Measurements from ENCODE around the gene C11orf54. TPM values are rescaled to one million over a fixed set of nuclear protein-coding genes. Genes with fewer than 3 reads are reported as not detected.

The C11orf54 gene
- total RNA-seq (100 to 1,000 TPM in 1 of 2 donors, 10 to 100 TPM in 1; 79.8 to 154 TPM), polyA plus RNA-seq (100 to 1,000 TPM in 1 of 2 donors, 10 to 100 TPM in 1; 60.8 to 148 TPM)

DNA sequence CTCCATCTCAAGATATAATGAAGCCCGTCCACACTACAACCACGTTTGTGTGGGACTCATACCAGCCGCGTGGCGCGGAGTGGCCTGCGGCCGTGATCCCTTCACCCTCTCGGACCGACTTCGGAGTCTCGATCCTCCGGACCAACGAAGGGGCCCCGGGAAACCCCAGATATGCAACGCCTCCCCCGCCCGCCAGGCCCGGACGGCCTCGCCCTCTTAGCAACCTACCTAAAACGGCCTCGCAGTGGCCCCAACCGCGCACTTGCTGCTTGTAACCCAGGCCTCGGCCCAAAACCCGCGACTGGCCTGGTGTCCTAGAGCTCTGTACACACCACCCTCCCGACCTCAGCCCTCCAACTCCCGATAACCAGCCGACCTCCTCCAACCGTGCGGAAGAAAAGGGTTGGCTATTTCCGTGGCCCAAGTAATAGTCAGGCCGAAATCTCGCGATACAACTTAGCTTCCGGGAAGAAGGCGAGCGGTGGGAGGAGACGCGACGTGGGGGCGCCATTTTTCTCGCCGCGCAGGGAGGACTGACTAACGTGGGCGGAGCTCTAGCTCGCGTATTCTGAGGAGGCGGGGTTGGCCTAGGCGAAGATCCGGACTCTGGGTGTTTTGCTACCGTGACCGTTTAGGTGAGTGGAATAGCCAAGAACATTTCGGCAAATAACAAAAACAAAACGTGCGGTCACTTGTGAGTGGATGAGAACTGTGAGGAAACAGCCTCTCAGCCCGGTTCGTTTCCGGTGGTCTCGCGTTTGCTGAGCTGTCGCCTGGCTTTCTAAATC lies at the start of gene C11orf54, which contains the start of gene TAF1D:
Gene C11orf54 (plus strand): TSS at position 579 of the 788 bp plus-strand sequence. CDS start 5,722 bp downstream, outside the sequence.
Gene TAF1D (minus strand): TSS at position 402 of the 788 bp plus-strand sequence. CDS start 2,191 bp downstream, outside the sequence.
- WGBS = under 1% methylated on average over 65 of the region's 65 CpGs
- no peaks in the 10 kb centered on the region for H3K27me3 ChIP-seq (ENCODE audit: control insufficient read depth in 4 of 4, insufficient read depth in 4 of 4, low read length in 3 of 4)
- peaks cover 0 to 24% (median 24%) of the 10 kb centered on the region in 4 donors for H3K36me3 ChIP-seq (ENCODE audit: control insufficient read depth in 4 of 4, insufficient read depth in 3 of 4, low read depth in 1 of 4, low read length in 3 of 4)
- H3K4me1 ChIP-seq (ENCODE audit: control insufficient read depth in 4 of 4, insufficient read depth in 4 of 4, low read length in 3 of 4) = peaks cover 1 to 42% (median 31%) of the 10 kb centered on the region in 4 donors
- TF ChIP-seq RAD21 (IDR thresholded peaks at IDR 0.05) = peak; percentile 20 to 21
- TF ChIP-seq, protein P1, sequence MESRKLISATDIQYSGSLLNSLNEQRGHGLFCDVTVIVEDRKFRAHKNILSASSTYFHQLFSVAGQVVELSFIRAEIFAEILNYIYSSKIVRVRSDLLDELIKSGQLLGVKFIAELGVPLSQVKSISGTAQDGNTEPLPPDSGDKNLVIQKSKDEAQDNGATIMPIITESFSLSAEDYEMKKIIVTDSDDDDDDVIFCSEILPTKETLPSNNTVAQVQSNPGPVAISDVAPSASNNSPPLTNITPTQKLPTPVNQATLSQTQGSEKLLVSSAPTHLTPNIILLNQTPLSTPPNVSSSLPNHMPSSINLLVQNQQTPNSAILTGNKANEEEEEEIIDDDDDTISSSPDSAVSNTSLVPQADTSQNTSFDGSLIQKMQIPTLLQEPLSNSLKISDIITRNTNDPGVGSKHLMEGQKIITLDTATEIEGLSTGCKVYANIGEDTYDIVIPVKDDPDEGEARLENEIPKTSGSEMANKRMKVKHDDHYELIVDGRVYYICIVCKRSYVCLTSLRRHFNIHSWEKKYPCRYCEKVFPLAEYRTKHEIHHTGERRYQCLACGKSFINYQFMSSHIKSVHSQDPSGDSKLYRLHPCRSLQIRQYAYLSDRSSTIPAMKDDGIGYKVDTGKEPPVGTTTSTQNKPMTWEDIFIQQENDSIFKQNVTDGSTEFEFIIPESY (IDR thresholded peaks at IDR 0.05) = peak; percentile 99
- TF ChIP-seq, protein P2, sequence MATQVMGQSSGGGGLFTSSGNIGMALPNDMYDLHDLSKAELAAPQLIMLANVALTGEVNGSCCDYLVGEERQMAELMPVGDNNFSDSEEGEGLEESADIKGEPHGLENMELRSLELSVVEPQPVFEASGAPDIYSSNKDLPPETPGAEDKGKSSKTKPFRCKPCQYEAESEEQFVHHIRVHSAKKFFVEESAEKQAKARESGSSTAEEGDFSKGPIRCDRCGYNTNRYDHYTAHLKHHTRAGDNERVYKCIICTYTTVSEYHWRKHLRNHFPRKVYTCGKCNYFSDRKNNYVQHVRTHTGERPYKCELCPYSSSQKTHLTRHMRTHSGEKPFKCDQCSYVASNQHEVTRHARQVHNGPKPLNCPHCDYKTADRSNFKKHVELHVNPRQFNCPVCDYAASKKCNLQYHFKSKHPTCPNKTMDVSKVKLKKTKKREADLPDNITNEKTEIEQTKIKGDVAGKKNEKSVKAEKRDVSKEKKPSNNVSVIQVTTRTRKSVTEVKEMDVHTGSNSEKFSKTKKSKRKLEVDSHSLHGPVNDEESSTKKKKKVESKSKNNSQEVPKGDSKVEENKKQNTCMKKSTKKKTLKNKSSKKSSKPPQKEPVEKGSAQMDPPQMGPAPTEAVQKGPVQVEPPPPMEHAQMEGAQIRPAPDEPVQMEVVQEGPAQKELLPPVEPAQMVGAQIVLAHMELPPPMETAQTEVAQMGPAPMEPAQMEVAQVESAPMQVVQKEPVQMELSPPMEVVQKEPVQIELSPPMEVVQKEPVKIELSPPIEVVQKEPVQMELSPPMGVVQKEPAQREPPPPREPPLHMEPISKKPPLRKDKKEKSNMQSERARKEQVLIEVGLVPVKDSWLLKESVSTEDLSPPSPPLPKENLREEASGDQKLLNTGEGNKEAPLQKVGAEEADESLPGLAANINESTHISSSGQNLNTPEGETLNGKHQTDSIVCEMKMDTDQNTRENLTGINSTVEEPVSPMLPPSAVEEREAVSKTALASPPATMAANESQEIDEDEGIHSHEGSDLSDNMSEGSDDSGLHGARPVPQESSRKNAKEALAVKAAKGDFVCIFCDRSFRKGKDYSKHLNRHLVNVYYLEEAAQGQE (IDR thresholded peaks at IDR 0.05) = peak; percentile 96
- TF ChIP-seq, protein P3, sequence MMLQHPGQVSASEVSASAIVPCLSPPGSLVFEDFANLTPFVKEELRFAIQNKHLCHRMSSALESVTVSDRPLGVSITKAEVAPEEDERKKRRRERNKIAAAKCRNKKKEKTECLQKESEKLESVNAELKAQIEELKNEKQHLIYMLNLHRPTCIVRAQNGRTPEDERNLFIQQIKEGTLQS (IDR thresholded peaks at IDR 0.05) = no peak
- no peak for TF ChIP-seq JUND (IDR thresholded peaks at IDR 0.05)
- TF ChIP-seq, protein P4, sequence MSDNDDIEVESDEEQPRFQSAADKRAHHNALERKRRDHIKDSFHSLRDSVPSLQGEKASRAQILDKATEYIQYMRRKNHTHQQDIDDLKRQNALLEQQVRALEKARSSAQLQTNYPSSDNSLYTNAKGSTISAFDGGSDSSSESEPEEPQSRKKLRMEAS (IDR thresholded peaks at IDR 0.05) = no peak
- no peak for TF ChIP-seq HNF4G (IDR thresholded peaks at IDR 0.05)
- no peak for TF ChIP-seq FOXA1 (IDR thresholded peaks at IDR 0.05)
- peak in 1 of 2 donors; percentile 2 for TF ChIP-seq RXRA (IDR thresholded peaks at IDR 0.05)
- TF ChIP-seq SP1 (IDR thresholded peaks at IDR 0.05) = peak; percentile 60
- TF ChIP-seq NR2F2 (IDR thresholded peaks at IDR 0.05) = peak; percentile 33
- TF ChIP-seq FOXA2 (IDR thresholded peaks at IDR 0.05) = no peak
- peak; percentile 35 to 87 for TF ChIP-seq GABPA (IDR thresholded peaks at IDR 0.05 in 1 of 2, conservative IDR thresholded peaks at IDR 0.05 in 1 of 2)
- TF ChIP-seq, protein P5, sequence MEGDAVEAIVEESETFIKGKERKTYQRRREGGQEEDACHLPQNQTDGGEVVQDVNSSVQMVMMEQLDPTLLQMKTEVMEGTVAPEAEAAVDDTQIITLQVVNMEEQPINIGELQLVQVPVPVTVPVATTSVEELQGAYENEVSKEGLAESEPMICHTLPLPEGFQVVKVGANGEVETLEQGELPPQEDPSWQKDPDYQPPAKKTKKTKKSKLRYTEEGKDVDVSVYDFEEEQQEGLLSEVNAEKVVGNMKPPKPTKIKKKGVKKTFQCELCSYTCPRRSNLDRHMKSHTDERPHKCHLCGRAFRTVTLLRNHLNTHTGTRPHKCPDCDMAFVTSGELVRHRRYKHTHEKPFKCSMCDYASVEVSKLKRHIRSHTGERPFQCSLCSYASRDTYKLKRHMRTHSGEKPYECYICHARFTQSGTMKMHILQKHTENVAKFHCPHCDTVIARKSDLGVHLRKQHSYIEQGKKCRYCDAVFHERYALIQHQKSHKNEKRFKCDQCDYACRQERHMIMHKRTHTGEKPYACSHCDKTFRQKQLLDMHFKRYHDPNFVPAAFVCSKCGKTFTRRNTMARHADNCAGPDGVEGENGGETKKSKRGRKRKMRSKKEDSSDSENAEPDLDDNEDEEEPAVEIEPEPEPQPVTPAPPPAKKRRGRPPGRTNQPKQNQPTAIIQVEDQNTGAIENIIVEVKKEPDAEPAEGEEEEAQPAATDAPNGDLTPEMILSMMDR (IDR thresholded peaks at IDR 0.05; ENCODE audit: low read depth, low read length, missing input control) = no peak
- peak; percentile 64 to 83 for TF ChIP-seq EGR1 (IDR thresholded peaks at IDR 0.05; ENCODE audit: low read depth in 2 of 2)
- peak; percentile 99 for TF ChIP-seq TAF1 (conservative IDR thresholded peaks at IDR 0.05)
- peak; percentile 99 for TF ChIP-seq YY1 (IDR thresholded peaks at IDR 0.05)
- no peak for TF ChIP-seq HNF4A (conservative IDR thresholded peaks at IDR 0.05)
- peak; percentile 95 for DNase-seq (ENCODE audit: low spot score)
- no peaks in the 10 kb centered on the region for H3K9me3 ChIP-seq (ENCODE audit: control insufficient read depth in 4 of 4, low read length in 3 of 4)
- peak within 1 kb of the TSS; percentile 79 to 97 (median 83) for H3K4me3 ChIP-seq (ENCODE audit: low read depth in 1 of 3, low read length in 3 of 3)
- H3K27ac ChIP-seq (ENCODE audit: low read depth in 1 of 2, low read length in 2 of 2) = peak within 1 kb of the TSS; percentile 98 to 99
- peak within 1 kb of the TSS; percentile 95 to 98 for H3K9ac ChIP-seq (ENCODE audit: low read depth in 1 of 2, low read length in 2 of 2)

Measured in liver (tissue), 9 donors.